Neuronal stem cell (in vitro differentiated cells): ENCODE results near the gene TMOD1.
A peak's percentile ranks its signal among the peaks of the same experiment; 100 is the strongest.

Experiments used
- DNase-seq: peaks from one replicate; pipeline ENCODE4 v3.0.0-alpha.2; 2013; ENCODE audit warnings: low spot score
- H2AFZ ChIP-seq: one replicate; pipeline ENCODE4 v1.6.1; 2013; ENCODE audit warnings: mild to moderate bottlenecking, low read length, inconsistent platforms
- H2AK5ac ChIP-seq: 2 replicates; pipeline ENCODE4 v1.6.1; 2013; ENCODE audit warnings: low read depth, mild to moderate bottlenecking, inconsistent platforms, low read length, moderate library complexity, mixed read lengths
- H2BK120ac ChIP-seq: 2 replicates; pipeline ENCODE4 v1.6.1; 2013; ENCODE audit warnings: low read depth, mild to moderate bottlenecking, inconsistent platforms, low read length, moderate library complexity, mixed read lengths
- H2BK12ac ChIP-seq: one replicate; pipeline ENCODE4 v1.6.1; 2013; ENCODE audit warnings: low read length, inconsistent platforms
- H2BK15ac ChIP-seq: 2 replicates; pipeline ENCODE4 v1.6.1; 2013; ENCODE audit warnings: mild to moderate bottlenecking, low read length, inconsistent platforms, mixed read lengths
- H2BK5ac ChIP-seq: one replicate; pipeline ENCODE4 v1.6.1; 2013; ENCODE audit warnings: inconsistent platforms, mild to moderate bottlenecking, low read length, moderate library complexity
- H3K14ac ChIP-seq: one replicate; pipeline ENCODE4 v1.6.1; 2013; ENCODE audit warnings: low read length, inconsistent platforms
- H3K18ac ChIP-seq: 2 replicates; pipeline ENCODE4 v1.6.1; 2013; ENCODE audit warnings: low read length, inconsistent platforms
- H3K23ac ChIP-seq: 2 replicates; pipeline ENCODE4 v1.6.1; 2013; ENCODE audit warnings: low read depth, mild to moderate bottlenecking, mixed read lengths, low read length, inconsistent platforms; ENCODE audit not compliant: poor library complexity
- H3K27ac ChIP-seq: replicated peaks from 3 replicates; pipeline ENCODE4 v1.5.1; 2013; ENCODE audit warnings: low read length, inconsistent platforms
- H3K27me3 ChIP-seq, 3 experiments: 2 replicates each; pipeline ENCODE4 v1.6.1; 2013; ENCODE audit warnings: low read length in 3 of 3, mild to moderate bottlenecking in 2 of 3, inconsistent platforms in 1 of 3, low read depth in 1 of 3, mixed read lengths in 1 of 3, moderate library complexity in 1 of 3; ENCODE audit not compliant: control insufficient read depth in 3 of 3, insufficient read depth in 3 of 3
- H3K36me3 ChIP-seq, 2 donors: replicated peaks in 1 of 2; 2 replicates each; pipeline ENCODE4 v1.6.1; 2013; ENCODE audit warnings: low read length in 2 of 2; ENCODE audit not compliant: control insufficient read depth in 2 of 2, insufficient read depth in 2 of 2
- H3K4ac ChIP-seq: 2 replicates; pipeline ENCODE4 v1.6.1; 2013; ENCODE audit warnings: inconsistent platforms, mild to moderate bottlenecking, low read length, moderate library complexity
- H3K4me1 ChIP-seq, 2 donors: 1 replicate in 1 of 2; 2 replicates in 1 of 2; pipeline ENCODE4 v1.6.1; 2013; ENCODE audit warnings: low read length in 2 of 2, low read depth in 1 of 2; ENCODE audit not compliant: control insufficient read depth in 2 of 2, insufficient read depth in 1 of 2
- H3K4me2 ChIP-seq: one replicate; pipeline ENCODE4 v1.6.1; 2013; ENCODE audit warnings: mild to moderate bottlenecking, low read length, inconsistent platforms; ENCODE audit not compliant: insufficient read depth, poor library complexity, severe bottlenecking
- H3K4me3 ChIP-seq, 2 donors: 2 replicates each; pipeline ENCODE4 v1.5.1; 2013; ENCODE audit warnings: low read length in 2 of 2, mild to moderate bottlenecking in 2 of 2, inconsistent platforms in 1 of 2, moderate library complexity in 1 of 2
- H3K79me1 ChIP-seq: one replicate; pipeline ENCODE4 v1.6.1; 2013; ENCODE audit warnings: low read depth, mild to moderate bottlenecking, inconsistent platforms, low read length, moderate library complexity
- H3K9ac ChIP-seq: one replicate; pipeline ENCODE4 v1.6.1; 2013; ENCODE audit warnings: mild to moderate bottlenecking, low read depth, low read length, inconsistent platforms; ENCODE audit not compliant: poor library complexity
- H3K9me3 ChIP-seq, 2 donors: replicated peaks in 1 of 2; 2 replicates each; pipeline versions ENCODE3 to v1.6.1; 2013; ENCODE audit warnings: low read length in 2 of 2, mild to moderate bottlenecking in 2 of 2, inconsistent platforms in 1 of 2, low read depth in 1 of 2, mixed read lengths in 1 of 2, moderate library complexity in 1 of 2; ENCODE audit not compliant: control insufficient read depth in 2 of 2, insufficient read depth in 1 of 2
- H4K8ac ChIP-seq: one replicate; pipeline ENCODE4 v1.6.1; 2013; ENCODE audit warnings: low read depth, mild to moderate bottlenecking, inconsistent platforms, low read length, moderate library complexity
- H4K91ac ChIP-seq: one replicate; pipeline ENCODE4 v1.6.1; 2013; ENCODE audit warnings: low read length, low read depth, mild to moderate bottlenecking, inconsistent platforms; ENCODE audit not compliant: poor library complexity
- WGBS, 2 donors: extraction: QIAGEN DNeasy Blood & Tissue Kit; methylation state at CpG; one replicate each; pipeline ENCODE4 v1.1.7; 2013; ENCODE audit warnings: missing lambda C conversion rate in 2 of 2, mixed read lengths in 1 of 2; ENCODE audit not compliant: insufficient read length in 2 of 2, insufficient replicate concordance in 1 of 2; ENCODE audit errors: extremely low coverage in 2 of 2; 5-methylcytosine and 5-hydroxymethylcytosine counted together

TMOD1 gene

GRCh38 chr9:97512966-97513560 lies 11.6 kb downstream of the TMOD1 start:
- Histone ChIP-seq H2BK12ac (no peak overlapping the region), H2BK5ac (no peak overlapping the region), H2AK5ac (no peak overlapping the region), H3K4me3 (no peak overlapping the region), H3K23ac (no peak overlapping the region), H2BK15ac (no peak overlapping the region), H3K79me1 (no peaks in the 10 kb centered on the region), H3K27me3 (peaks cover 0 to 4% (median 2%) of the 10 kb centered on the region in 3 experiments), H2AFZ (no peak overlapping the region), H3K27ac (no peak overlapping the region), H2BK120ac (no peak overlapping the region), H3K9me3 (no peaks in the 10 kb centered on the region), H3K14ac (no peak overlapping the region), H3K4me1 (peaks cover 5 to 10% of the 10 kb centered on the region in 2 donors), H3K36me3 (no peaks in the 10 kb centered on the region), H3K18ac (no peak overlapping the region), H4K91ac (no peak overlapping the region), H3K4ac (no peak overlapping the region), H4K8ac (no peak overlapping the region), H3K4me2 (no peak overlapping the region), H3K9ac (no peak overlapping the region)
- DNase-seq: no peak
- no CpG with 5 or more reads among the region's 8 CpGs for WGBS, 2 donors

- no peak overlapping the region for H3K23ac ChIP-seq
- no peak overlapping the region for H3K27ac ChIP-seq
- H3K14ac ChIP-seq: no peak overlapping the region
- no peak overlapping the region for H2AK5ac ChIP-seq
- H3K4me3 ChIP-seq: no peak overlapping the region
- no peak overlapping the region for H3K9ac ChIP-seq
- peaks cover 0 to 8% (median 2%) of the 10 kb centered on the region in 3 experiments for H3K27me3 ChIP-seq
- H3K4me2 ChIP-seq: no peak overlapping the region
- H3K4ac ChIP-seq: no peak overlapping the region
- no peaks in the 10 kb centered on the region for H3K36me3 ChIP-seq
- no peak overlapping the region for H2BK12ac ChIP-seq
- no peaks in the 10 kb centered on the region for H3K9me3 ChIP-seq
- peak overlapping the region; percentile 36 for H3K18ac ChIP-seq
- no peak overlapping the region for H4K91ac ChIP-seq
- no peak overlapping the region for H2BK15ac ChIP-seq
- peaks cover 5 to 10% of the 10 kb centered on the region in 2 donors for H3K4me1 ChIP-seq
- no peak overlapping the region for H2BK120ac ChIP-seq
- no peaks in the 10 kb centered on the region for H3K79me1 ChIP-seq
- no CpG with 5 or more reads among the region's 9 CpGs for WGBS, 2 donors
- no peak overlapping the region for H2AFZ ChIP-seq
- no peak overlapping the region for H4K8ac ChIP-seq
- no peak for DNase-seq
- peak overlapping the region; percentile 35 for H2BK5ac ChIP-seq
Observed at GRCh38 chr9:97514531-97514930, 13.1 kb downstream of the TMOD1 start.

GRCh38 chr9:97515662-97516061 lies 14.2 kb downstream of the TMOD1 start:
- H2BK5ac ChIP-seq: no peak overlapping the region
- H4K8ac ChIP-seq: no peak overlapping the region
- no CpG with 5 or more reads among the region's 6 CpGs for WGBS, 2 donors
- H2AFZ ChIP-seq: no peak overlapping the region
- H2BK15ac ChIP-seq: no peak overlapping the region
- no peak overlapping the region for H3K18ac ChIP-seq
- H3K4me3 ChIP-seq: no peak overlapping the region
- H3K9me3 ChIP-seq: no peaks in the 10 kb centered on the region
- no peak overlapping the region for H3K9ac ChIP-seq
- no peak overlapping the region for H2AK5ac ChIP-seq
- no peak overlapping the region for H2BK120ac ChIP-seq
- H3K27ac ChIP-seq: no peak overlapping the region
- H3K27me3 ChIP-seq: peaks cover 0 to 16% (median 2%) of the 10 kb centered on the region in 3 experiments
- no peak overlapping the region for H3K23ac ChIP-seq
- H3K4me2 ChIP-seq: no peak overlapping the region
- H3K4me1 ChIP-seq: peaks cover 5 to 10% of the 10 kb centered on the region in 2 donors
- no peak overlapping the region for H3K4ac ChIP-seq
- no peaks in the 10 kb centered on the region for H3K79me1 ChIP-seq
- no peak overlapping the region for H3K14ac ChIP-seq
- no peak overlapping the region for H2BK12ac ChIP-seq
- H4K91ac ChIP-seq: no peak overlapping the region
- no peaks in the 10 kb centered on the region for H3K36me3 ChIP-seq
- DNase-seq: no peak

- no peaks in the 10 kb centered on the region for H3K9me3 ChIP-seq
- H2AFZ ChIP-seq: no peak overlapping the region
- no peak overlapping the region for H3K9ac ChIP-seq
- no peak overlapping the region for H4K91ac ChIP-seq
- peaks cover 0 to 19% (median 2%) of the 10 kb centered on the region in 3 experiments for H3K27me3 ChIP-seq
- H3K4me2 ChIP-seq: no peak overlapping the region
- DNase-seq: no peak
- H2BK15ac ChIP-seq: peak overlapping the region; percentile 26
- peak overlapping the region; percentile 52 for H3K18ac ChIP-seq
- no peaks in the 10 kb centered on the region for H3K79me1 ChIP-seq
- peaks cover 5 to 10% of the 10 kb centered on the region in 2 donors for H3K4me1 ChIP-seq
- H2BK5ac ChIP-seq: no peak overlapping the region
- no peak overlapping the region for H2BK12ac ChIP-seq
- H3K27ac ChIP-seq: no peak overlapping the region
- no peak overlapping the region for H3K4me3 ChIP-seq
- no peak overlapping the region for H3K4ac ChIP-seq
- no peak overlapping the region for H2AK5ac ChIP-seq
- no peak overlapping the region for H3K14ac ChIP-seq
- H3K23ac ChIP-seq: no peak overlapping the region
- H3K36me3 ChIP-seq: no peaks in the 10 kb centered on the region
- WGBS, 2 donors: no CpG with 5 or more reads among the region's 8 CpGs
- no peak overlapping the region for H2BK120ac ChIP-seq
- H4K8ac ChIP-seq: no peak overlapping the region
Observed at GRCh38 chr9:97516111-97516510, 14.6 kb downstream of the TMOD1 start.
